BJ (cell line): ENCODE results near the gene RUNX1. TPM values are rescaled to one million over a fixed set of nuclear protein-coding genes. Genes with fewer than 3 reads are reported as not detected.

ENCODE experiments used
- CTCF ChIA-PET: fragments of 350-600 bp; formaldehyde crosslinking; extraction: SDS; loops from one replicate; lab custom pipeline; 2021; ENCODE audit warnings: antibody characterized with exemption, inconsistent platforms; lab: Yijun Ruan, JAX
- POLR2A ChIA-PET: fragments of 300-600 bp; sonication (Branson Sonifier 250); formaldehyde crosslinking; extraction: SDS; loops from one replicate; lab custom pipeline; 2021; ENCODE audit warnings: antibody characterized with exemption; lab: Charles Lee
- DNase-seq: peaks from one replicate; pipeline ENCODE4 v3.0.0-alpha.2; 2011; ENCODE audit warnings: low read depth
- H3K27me3 ChIP-seq: 2 replicates; pipeline ENCODE4 v1.6.0; 2011; ENCODE audit warnings: low read length; ENCODE audit not compliant: control insufficient read depth, insufficient read depth
- H3K36me3 ChIP-seq: 2 replicates; pipeline ENCODE4 v1.5.1; 2011; ENCODE audit warnings: low read length; ENCODE audit not compliant: control insufficient read depth, insufficient read depth
- H3K4me3 ChIP-seq: 2 replicates; pipeline ENCODE4 v1.5.1; 2011; ENCODE audit warnings: low read depth, mild to moderate bottlenecking, control low read depth, low read length
- polyA plus RNA-seq: library from polyadenylated mRNA; depleted of rRNA; stranded (reverse); fragments of >200 nt; gene quantifications from 2 replicates; pipeline ENCODE4 v1.2.3, GENCODE V29; 2011
- TF ChIP-seq, protein P1 (sequence below): IDR thresholded peaks from 2 replicates; pipeline ENCODE4 v1.5.1; 2011; ENCODE audit warnings: low read depth, mild to moderate bottlenecking, control low read depth, inconsistent platforms, low read length, moderate library complexity; ENCODE audit not compliant: insufficient read depth

RUNX1 gene
- polyA plus RNA-seq, 1 experiment, result 36.1 TPM

GRCh38 chr21:34950980-34951379 lies 98.1 kb downstream of the RUNX1 start:
- CTCF ChIA-PET, result interaction anchor here (0.6 to 1.1 kb wide), 2 partner anchors 8 to 258 kb away, joined by 3 read pairs; no protein-coding TSS in a partner anchor

DNA sequence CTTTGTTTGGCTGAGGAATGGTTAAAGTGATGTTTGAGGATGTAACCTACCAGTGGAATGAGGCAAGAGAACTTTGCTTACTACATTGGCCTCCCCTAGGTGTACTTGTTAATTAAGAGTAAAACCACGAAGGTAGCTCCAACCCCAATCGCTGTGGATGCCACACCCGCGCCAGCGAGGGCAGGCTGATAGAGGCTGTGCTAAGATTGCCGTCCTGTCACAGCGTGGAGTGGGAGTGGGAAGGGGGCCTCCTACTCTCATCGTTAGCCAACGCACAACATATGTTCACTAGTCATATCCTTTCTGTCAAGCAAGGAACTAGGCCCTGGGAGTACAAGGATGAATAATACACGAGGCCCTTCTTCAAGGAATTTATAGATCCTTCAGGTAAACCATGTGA lies 99.6 kb downstream of the RUNX1 start:
- Histone ChIP-seq H3K36me3 (no peaks in the 10 kb centered on the region), H3K27me3 (no peaks in the 10 kb centered on the region), H3K4me3 (no peak overlapping the region)
- no peak for DNase-seq
- ChIA-PET POLR2A (no interaction called here), CTCF (no interaction called here)
- TF ChIP-seq, protein P1, sequence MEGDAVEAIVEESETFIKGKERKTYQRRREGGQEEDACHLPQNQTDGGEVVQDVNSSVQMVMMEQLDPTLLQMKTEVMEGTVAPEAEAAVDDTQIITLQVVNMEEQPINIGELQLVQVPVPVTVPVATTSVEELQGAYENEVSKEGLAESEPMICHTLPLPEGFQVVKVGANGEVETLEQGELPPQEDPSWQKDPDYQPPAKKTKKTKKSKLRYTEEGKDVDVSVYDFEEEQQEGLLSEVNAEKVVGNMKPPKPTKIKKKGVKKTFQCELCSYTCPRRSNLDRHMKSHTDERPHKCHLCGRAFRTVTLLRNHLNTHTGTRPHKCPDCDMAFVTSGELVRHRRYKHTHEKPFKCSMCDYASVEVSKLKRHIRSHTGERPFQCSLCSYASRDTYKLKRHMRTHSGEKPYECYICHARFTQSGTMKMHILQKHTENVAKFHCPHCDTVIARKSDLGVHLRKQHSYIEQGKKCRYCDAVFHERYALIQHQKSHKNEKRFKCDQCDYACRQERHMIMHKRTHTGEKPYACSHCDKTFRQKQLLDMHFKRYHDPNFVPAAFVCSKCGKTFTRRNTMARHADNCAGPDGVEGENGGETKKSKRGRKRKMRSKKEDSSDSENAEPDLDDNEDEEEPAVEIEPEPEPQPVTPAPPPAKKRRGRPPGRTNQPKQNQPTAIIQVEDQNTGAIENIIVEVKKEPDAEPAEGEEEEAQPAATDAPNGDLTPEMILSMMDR, result no peak

More at GRCh38 chr21:34950980-34951379, 98.1 kb downstream of the RUNX1 start:
- Histone ChIP-seq H3K4me3 (no peak overlapping the region), H3K27me3 (no peaks in the 10 kb centered on the region), H3K36me3 (no peaks in the 10 kb centered on the region)
- TF ChIP-seq, protein P1, result no peak
- POLR2A ChIA-PET, result no interaction called here
- DNase-seq, result no peak

- no peak for DNase-seq
Measured at GRCh38 chr21:34949030-34949429, 100.1 kb downstream of the RUNX1 start.

GRCh38 chr21:34948157-34948556 lies 100.9 kb downstream of the RUNX1 start:
- Histone ChIP-seq H3K36me3 (no peaks in the 10 kb centered on the region), H3K4me3 (no peak overlapping the region), H3K27me3 (no peaks in the 10 kb centered on the region)
- DNase-seq, result no peak
- ChIA-PET CTCF (interaction anchor here (1.5 to 2.0 kb wide), 2 partner anchors 12 to 20 kb away, joined by 5 to 6 read pairs; no protein-coding TSS in a partner anchor), POLR2A (no interaction called here)
- TF ChIP-seq, protein P1, result no peak

More at GRCh38 chr21:34949030-34949429, 100.1 kb downstream of the RUNX1 start:
- no peak overlapping the region for H3K4me3 ChIP-seq
- no peaks in the 10 kb centered on the region for H3K36me3 ChIP-seq
- TF ChIP-seq, protein P1, result no peak
- H3K27me3 ChIP-seq, result no peaks in the 10 kb centered on the region
- ChIA-PET POLR2A (no interaction called here), CTCF (no interaction called here)

- CTCF ChIA-PET, result interaction anchor here (0.7 to 2.0 kb wide), 6 partner anchors 9 to 22 kb away, joined by 3 to 6 read pairs (median 4); no protein-coding TSS in a partner anchor
- DNase-seq, result no peak
- TF ChIP-seq, protein P1, result no peak
- Histone ChIP-seq H3K27me3 (no peaks in the 10 kb centered on the region), H3K36me3 (no peaks in the 10 kb centered on the region), H3K4me3 (no peak overlapping the region)
- POLR2A ChIA-PET, result no interaction called here
Measured at GRCh38 chr21:34946916-34947534, 102.1 kb downstream of the RUNX1 start.
